Hepatocyte (in vitro differentiated cells): ENCODE measurements around the gene KIAA2012.

Experiments
- EZH2phosphoT487 ChIP-seq: fragments of 200-600 bp; sonication (generic); IDR thresholded peaks from one replicate; pipeline ENCODE4 v1.6.1; 2018; ENCODE audit warnings: antibody characterized with exemption, mild to moderate bottlenecking, low read depth, moderate library complexity; ENCODE audit not compliant: unreplicated experiment, severe bottlenecking
- TF ChIP-seq, protein P1 (sequence below): fragments of 200-600 bp; sonication (generic); IDR thresholded peaks from 2 replicates; pipeline ENCODE4 v1.5.1; 2016; ENCODE audit warnings: antibody characterized with exemption, mild to moderate bottlenecking; ENCODE audit not compliant: poor library complexity

GRCh38 chr2:202105025-202105424, 32.0 kb downstream of the KIAA2012 start:
- TF ChIP-seq, protein P1, sequence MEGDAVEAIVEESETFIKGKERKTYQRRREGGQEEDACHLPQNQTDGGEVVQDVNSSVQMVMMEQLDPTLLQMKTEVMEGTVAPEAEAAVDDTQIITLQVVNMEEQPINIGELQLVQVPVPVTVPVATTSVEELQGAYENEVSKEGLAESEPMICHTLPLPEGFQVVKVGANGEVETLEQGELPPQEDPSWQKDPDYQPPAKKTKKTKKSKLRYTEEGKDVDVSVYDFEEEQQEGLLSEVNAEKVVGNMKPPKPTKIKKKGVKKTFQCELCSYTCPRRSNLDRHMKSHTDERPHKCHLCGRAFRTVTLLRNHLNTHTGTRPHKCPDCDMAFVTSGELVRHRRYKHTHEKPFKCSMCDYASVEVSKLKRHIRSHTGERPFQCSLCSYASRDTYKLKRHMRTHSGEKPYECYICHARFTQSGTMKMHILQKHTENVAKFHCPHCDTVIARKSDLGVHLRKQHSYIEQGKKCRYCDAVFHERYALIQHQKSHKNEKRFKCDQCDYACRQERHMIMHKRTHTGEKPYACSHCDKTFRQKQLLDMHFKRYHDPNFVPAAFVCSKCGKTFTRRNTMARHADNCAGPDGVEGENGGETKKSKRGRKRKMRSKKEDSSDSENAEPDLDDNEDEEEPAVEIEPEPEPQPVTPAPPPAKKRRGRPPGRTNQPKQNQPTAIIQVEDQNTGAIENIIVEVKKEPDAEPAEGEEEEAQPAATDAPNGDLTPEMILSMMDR: no peak
- no peak for TF ChIP-seq EZH2phosphoT487
